ENCODE measurements around the gene ARHGAP24.
"Not testable (repeated sequence)": the region's sequence is repeated elsewhere in the genome, so short reads cannot be mapped to it uniquely, and the experiment has no call there.

DNA sequence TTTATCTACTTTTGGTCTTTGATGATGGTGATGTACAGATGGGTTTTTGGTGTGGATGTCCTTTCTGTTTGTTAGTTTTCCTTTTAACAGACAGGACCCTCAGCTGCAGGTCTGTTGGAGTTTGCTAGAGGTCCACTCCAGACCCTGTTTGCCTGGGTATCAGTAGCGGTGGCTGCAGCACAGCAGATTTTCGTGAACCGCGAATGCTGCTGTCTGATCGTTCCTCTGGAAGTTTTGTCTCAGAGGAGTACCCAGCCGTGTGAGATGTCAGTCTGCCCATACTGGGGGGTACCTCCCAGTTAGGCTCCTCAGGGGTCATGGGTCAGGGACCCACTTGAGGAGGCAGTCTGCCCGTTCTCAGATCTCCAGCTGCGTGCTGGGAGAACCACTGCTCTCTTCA is 191.7 kb downstream of the ARHGAP24 start:
- TF ChIP-seq PML (IDR thresholded peaks at IDR 0.05; ENCODE audit: low read length); SREBF1 (IDR thresholded peaks at IDR 0.05; ENCODE audit: low read length); EZH2 (IDR thresholded peaks at IDR 0.05; ENCODE audit: borderline replicate concordance, control insufficient read depth, low read depth, low read length); SRF (IDR thresholded peaks at IDR 0.05; ENCODE audit: low read depth in 2 of 2, low read length in 2 of 2); BACH1 (IDR thresholded peaks at IDR 0.05; ENCODE audit: borderline replicate concordance); MTA3 (IDR thresholded peaks at IDR 0.05; ENCODE audit: borderline replicate concordance, low read length); NR2C2 (IDR thresholded peaks at IDR 0.05; ENCODE audit: borderline replicate concordance, control insufficient read depth, insufficient read length, low read depth); MXI1 (IDR thresholded peaks at IDR 0.05; ENCODE audit: low read depth, low read length); FOXM1 (IDR thresholded peaks at IDR 0.05; ENCODE audit: low read depth, low read length); NR2C1 (IDR thresholded peaks at IDR 0.05): not testable (repeated sequence)
- TF ChIP-seq, protein P1, sequence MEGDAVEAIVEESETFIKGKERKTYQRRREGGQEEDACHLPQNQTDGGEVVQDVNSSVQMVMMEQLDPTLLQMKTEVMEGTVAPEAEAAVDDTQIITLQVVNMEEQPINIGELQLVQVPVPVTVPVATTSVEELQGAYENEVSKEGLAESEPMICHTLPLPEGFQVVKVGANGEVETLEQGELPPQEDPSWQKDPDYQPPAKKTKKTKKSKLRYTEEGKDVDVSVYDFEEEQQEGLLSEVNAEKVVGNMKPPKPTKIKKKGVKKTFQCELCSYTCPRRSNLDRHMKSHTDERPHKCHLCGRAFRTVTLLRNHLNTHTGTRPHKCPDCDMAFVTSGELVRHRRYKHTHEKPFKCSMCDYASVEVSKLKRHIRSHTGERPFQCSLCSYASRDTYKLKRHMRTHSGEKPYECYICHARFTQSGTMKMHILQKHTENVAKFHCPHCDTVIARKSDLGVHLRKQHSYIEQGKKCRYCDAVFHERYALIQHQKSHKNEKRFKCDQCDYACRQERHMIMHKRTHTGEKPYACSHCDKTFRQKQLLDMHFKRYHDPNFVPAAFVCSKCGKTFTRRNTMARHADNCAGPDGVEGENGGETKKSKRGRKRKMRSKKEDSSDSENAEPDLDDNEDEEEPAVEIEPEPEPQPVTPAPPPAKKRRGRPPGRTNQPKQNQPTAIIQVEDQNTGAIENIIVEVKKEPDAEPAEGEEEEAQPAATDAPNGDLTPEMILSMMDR (IDR thresholded peaks at IDR 0.05 in 2 of 3, conservative IDR thresholded peaks at IDR 0.05 in 1 of 3; ENCODE audit: control insufficient read depth in 2 of 3, extremely low read depth in 1 of 3, insufficient read depth in 1 of 3, low read depth in 3 of 3, low read length in 3 of 3), result not testable (repeated sequence)
